WTC11 (cell line): Measurements from ENCODE around the gene STARD13. TPM values are rescaled to one million over a fixed set of nuclear protein-coding genes. Genes with fewer than 3 reads are reported as not detected.

ENCODE experiments used
- ATAC-seq: fragments of 200-7000 bp; cut with Tn5 transposase; 2 replicates; pipeline ENCODE4 v1.10.0; 2021; ENCODE audit warnings: mild to moderate bottlenecking, moderate library complexity
- CTCF ChIA-PET: fragments of 300-600 bp; sonication (Branson Sonifier 250); formaldehyde crosslinking; loops from one replicate; lab custom pipeline; 2021; ENCODE audit warnings: antibody characterized with exemption; lab: Charles Lee
- POLR2A ChIA-PET: fragments of 350-600 bp; sonication (Branson Sonifier 250); formaldehyde crosslinking; loops from one replicate; lab custom pipeline; 2021; ENCODE audit warnings: antibody characterized with exemption; lab: Charles Lee
- DNase-seq: peaks from one replicate; pipeline ENCODE4 v3.0.0; 2021; ENCODE audit warnings: low spot score
- H3K27ac Mint-ChIP-seq: 2 replicates; pipeline ENCODE4 v1.8.0; 2021; ENCODE audit warnings: mixed read lengths
- H3K27me3 Mint-ChIP-seq: 2 replicates; pipeline ENCODE4 v1.8.0; 2021; ENCODE audit warnings: low read depth, mild to moderate bottlenecking, moderate library complexity, mixed read lengths
- H3K36me3 Mint-ChIP-seq: 2 replicates; pipeline ENCODE4 v1.8.0; 2021; ENCODE audit warnings: mixed read lengths
- H3K4me1 Mint-ChIP-seq: 2 replicates; pipeline ENCODE4 v1.8.0; 2022; ENCODE audit warnings: mixed read lengths
- H3K4me3 Mint-ChIP-seq: 2 replicates; pipeline ENCODE4 v1.8.0; 2021; ENCODE audit warnings: mild to moderate bottlenecking, moderate library complexity, mixed read lengths
- H3K9me3 Mint-ChIP-seq: 2 replicates; pipeline ENCODE4 v1.8.0; 2021; ENCODE audit warnings: mixed read lengths
- CBFB ChIP-seq: sonication (generic); formaldehyde crosslinking; IDR thresholded peaks from 2 replicates; pipeline ENCODE4 v1.8.1; 2022; ENCODE audit warnings: mild to moderate bottlenecking, low read depth, missing genetic modification reagents
- EMX1 ChIP-seq: fragments of 250-450 bp; sonication (Bioruptor Pico); IDR thresholded peaks from 2 replicates; pipeline ENCODE4 v1.8.0; 2021; ENCODE audit warnings: mild to moderate bottlenecking
- ETV6 ChIP-seq: sonication (generic); formaldehyde crosslinking; IDR thresholded peaks from 2 replicates; pipeline ENCODE4 v1.8.1; 2022; ENCODE audit warnings: mild to moderate bottlenecking, missing genetic modification reagents
- FOXP1 ChIP-seq: sonication (generic); formaldehyde crosslinking; IDR thresholded peaks from 2 replicates; pipeline ENCODE4 v1.8.0; 2022; ENCODE audit warnings: missing genetic modification reagents, mild to moderate bottlenecking, moderate library complexity, borderline replicate concordance
- GABPB1 ChIP-seq: sonication (generic); formaldehyde crosslinking; IDR thresholded peaks from 2 replicates; pipeline ENCODE4 v1.8.1; 2023; ENCODE audit warnings: mild to moderate bottlenecking, missing genetic modification reagents
- GTF2I ChIP-seq: fragments of 250-450 bp; sonication (Bioruptor Pico); conservative IDR thresholded peaks from 2 replicates; pipeline ENCODE4 v1.4.0; 2021; ENCODE audit warnings: mild to moderate bottlenecking
- HMGA2 ChIP-seq: fragments of 250-450 bp; sonication (Bioruptor Pico); IDR thresholded peaks from 2 replicates; pipeline ENCODE4 v1.4.0; 2021; ENCODE audit warnings: mild to moderate bottlenecking, moderate library complexity
- JAZF1 ChIP-seq: fragments of 250-450 bp; sonication (Bioruptor Pico); IDR thresholded peaks from 2 replicates; pipeline ENCODE4 v1.9.0; 2021; ENCODE audit warnings: moderate library complexity, mild to moderate bottlenecking, inconsistent platforms
- JUN ChIP-seq: sonication (generic); formaldehyde crosslinking; IDR thresholded peaks from 2 replicates; pipeline ENCODE4 v1.8.0; 2023; ENCODE audit warnings: mild to moderate bottlenecking, missing genetic modification reagents
- SMAD3 ChIP-seq: sonication (generic); formaldehyde crosslinking; IDR thresholded peaks from 2 replicates; pipeline ENCODE4 v1.8.0; 2022; ENCODE audit warnings: missing genetic modification reagents, mild to moderate bottlenecking, borderline replicate concordance
- SOX15 ChIP-seq: fragments of 250-450 bp; sonication (Bioruptor Pico); IDR thresholded peaks from 2 replicates; pipeline ENCODE4 v1.9.0; 2021; ENCODE audit warnings: mild to moderate bottlenecking
- TCF7 ChIP-seq: sonication (generic); formaldehyde crosslinking; IDR thresholded peaks from 2 replicates; pipeline ENCODE4 v1.8.0; 2022; ENCODE audit warnings: mild to moderate bottlenecking, low read depth, missing genetic modification reagents, moderate library complexity
- ZNF232 ChIP-seq: sonication (generic); formaldehyde crosslinking; IDR thresholded peaks from 2 replicates; pipeline ENCODE4 v1.8.0; 2022; ENCODE audit warnings: mild to moderate bottlenecking, missing genetic modification reagents
- ZNF396 ChIP-seq: fragments of 250-450 bp; sonication (Bioruptor Pico); IDR thresholded peaks from 2 replicates; pipeline ENCODE4 v1.8.0; 2021; ENCODE audit warnings: mild to moderate bottlenecking, moderate library complexity, borderline replicate concordance
- total RNA-seq: library from RNA; stranded (reverse); gene quantifications from 3 replicates; pipeline ENCODE4 v1.2.3, GENCODE V29; 2021
- TF ChIP-seq, protein P1 (sequence below): sonication (generic); formaldehyde crosslinking; IDR thresholded peaks from 2 replicates; pipeline ENCODE4 v1.8.0; 2022; ENCODE audit warnings: mild to moderate bottlenecking, missing genetic modification reagents
- TF ChIP-seq, protein P2 (sequence below): fragments of 250-450 bp; sonication (Bioruptor Pico); conservative IDR thresholded peaks from 2 replicates; pipeline ENCODE4 v1.9.0; 2021; ENCODE audit warnings: mild to moderate bottlenecking
- TF ChIP-seq, protein P3 (sequence below): fragments of 250-450 bp; sonication (Bioruptor Pico); IDR thresholded peaks from 2 replicates; pipeline ENCODE4 v1.9.0; 2021; ENCODE audit warnings: mild to moderate bottlenecking, borderline replicate concordance
- TF ChIP-seq, protein P4 (sequence below): sonication (generic); formaldehyde crosslinking; IDR thresholded peaks from 2 replicates; pipeline ENCODE4 v1.8.1; 2023; ENCODE audit warnings: mild to moderate bottlenecking, missing genetic modification reagents, moderate library complexity
- TF ChIP-seq, protein P5 (sequence below): sonication (generic); formaldehyde crosslinking; conservative IDR thresholded peaks from 2 replicates; pipeline ENCODE4 v1.8.1; 2022; ENCODE audit warnings: mild to moderate bottlenecking, missing genetic modification reagents
- TF ChIP-seq, protein P6 (sequence below): sonication (generic); formaldehyde crosslinking; IDR thresholded peaks from 2 replicates; pipeline ENCODE4 v1.8.0; 2022; ENCODE audit warnings: mild to moderate bottlenecking, missing genetic modification reagents
- TF ChIP-seq, protein P7 (sequence below): sonication (generic); formaldehyde crosslinking; IDR thresholded peaks from 2 replicates; pipeline ENCODE4 v1.8.0; 2022; ENCODE audit warnings: missing genetic modification reagents

Gene STARD13
- total RNA-seq, 1 experiment from 2014 or later, result 4.4 TPM

DNA sequence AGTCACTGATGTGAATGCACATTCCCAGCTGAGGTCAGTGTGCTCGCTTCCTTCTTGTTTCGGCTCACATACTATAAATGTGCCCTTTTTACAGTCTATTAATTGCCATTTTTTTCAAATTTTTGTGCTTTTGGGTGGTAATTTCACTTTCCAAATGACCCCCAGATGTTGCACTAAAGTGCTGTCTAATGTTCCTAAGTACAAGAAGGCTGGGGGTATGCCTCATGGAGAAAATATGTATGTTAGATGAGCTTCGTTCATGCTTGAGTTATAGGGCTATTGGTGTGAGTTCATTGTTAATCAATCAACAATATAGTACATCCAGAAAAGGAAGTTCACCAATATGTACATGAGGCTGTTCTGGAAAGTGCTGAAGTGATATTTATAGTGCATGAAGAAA is 184.7 kb downstream of the STARD13 start:
- Mint-ChIP-seq H3K4me1 (no peaks in the 10 kb centered on the region), H3K4me3 (no peak overlapping the region), H3K27ac (no peak overlapping the region), H3K27me3 (no peaks in the 10 kb centered on the region), H3K9me3 (peaks cover 7% of the 10 kb centered on the region; the same call in 1 of the 2 replicates), H3K36me3 (no peaks in the 10 kb centered on the region)
- TF ChIP-seq SMAD3 (CRISPR knock-in tag), result no peak
- CTCF ChIA-PET, result no interaction called here
- POLR2A ChIA-PET, result no interaction called here
- ATAC-seq, result no peak
- DNase-seq, result no peak

DNA sequence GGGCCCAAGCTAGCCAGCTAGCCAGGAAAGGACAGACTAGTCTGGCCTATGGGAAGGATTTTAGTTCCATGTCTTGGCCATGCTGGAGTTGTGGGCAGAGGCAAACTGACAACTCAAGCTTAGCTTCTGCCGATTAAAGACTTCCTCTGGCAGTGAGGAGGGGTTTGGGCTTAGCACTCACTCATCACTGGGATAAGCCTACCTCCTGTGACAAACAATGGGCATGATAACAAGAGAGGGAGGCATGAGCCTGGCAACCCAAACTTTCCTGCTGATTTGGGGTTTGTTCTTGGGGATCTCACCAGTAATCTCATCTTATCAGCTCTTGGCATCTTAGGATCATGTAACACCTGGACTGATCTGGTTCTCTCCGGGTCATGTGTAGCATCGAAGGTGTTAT is 185.7 kb downstream of the STARD13 start:
- ChIA-PET CTCF (interaction anchor here (0.6 to 1.3 kb wide), 3 partner anchors 10 to 30 kb away, joined by 3 to 5 read pairs (median 4); no protein-coding TSS in a partner anchor), POLR2A (no interaction called here)
- no peaks in the 10 kb centered on the region for H3K36me3 Mint-ChIP-seq
- no peaks in the 10 kb centered on the region for H3K4me1 Mint-ChIP-seq
- no peak overlapping the region for H3K4me3 Mint-ChIP-seq
- TF ChIP-seq JUN (no peak), GTF2I (CRISPR knock-in tag) (no peak), GABPB1 (no peak), JAZF1 (no peak), ZNF396 (no peak), FOXP1 (CRISPR knock-in tag) (no peak), ETV6 (CRISPR knock-in tag) (no peak), CBFB (no peak), SOX15 (no peak), TCF7 (CRISPR knock-in tag) (no peak), ZNF232 (CRISPR knock-in tag) (no peak), EMX1 (no peak), HMGA2 (CRISPR knock-in tag) (no peak)
- TF ChIP-seq, protein P1, sequence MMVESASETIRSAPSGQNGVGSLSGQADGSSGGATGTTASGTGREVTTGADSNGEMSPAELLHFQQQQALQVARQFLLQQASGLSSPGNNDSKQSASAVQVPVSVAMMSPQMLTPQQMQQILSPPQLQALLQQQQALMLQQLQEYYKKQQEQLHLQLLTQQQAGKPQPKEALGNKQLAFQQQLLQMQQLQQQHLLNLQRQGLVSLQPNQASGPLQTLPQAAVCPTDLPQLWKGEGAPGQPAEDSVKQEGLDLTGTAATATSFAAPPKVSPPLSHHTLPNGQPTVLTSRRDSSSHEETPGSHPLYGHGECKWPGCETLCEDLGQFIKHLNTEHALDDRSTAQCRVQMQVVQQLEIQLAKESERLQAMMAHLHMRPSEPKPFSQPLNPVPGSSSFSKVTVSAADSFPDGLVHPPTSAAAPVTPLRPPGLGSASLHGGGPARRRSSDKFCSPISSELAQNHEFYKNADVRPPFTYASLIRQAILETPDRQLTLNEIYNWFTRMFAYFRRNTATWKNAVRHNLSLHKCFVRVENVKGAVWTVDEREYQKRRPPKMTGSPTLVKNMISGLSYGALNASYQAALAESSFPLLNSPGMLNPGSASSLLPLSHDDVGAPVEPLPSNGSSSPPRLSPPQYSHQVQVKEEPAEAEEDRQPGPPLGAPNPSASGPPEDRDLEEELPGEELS, result no peak
- TF ChIP-seq, protein P2, sequence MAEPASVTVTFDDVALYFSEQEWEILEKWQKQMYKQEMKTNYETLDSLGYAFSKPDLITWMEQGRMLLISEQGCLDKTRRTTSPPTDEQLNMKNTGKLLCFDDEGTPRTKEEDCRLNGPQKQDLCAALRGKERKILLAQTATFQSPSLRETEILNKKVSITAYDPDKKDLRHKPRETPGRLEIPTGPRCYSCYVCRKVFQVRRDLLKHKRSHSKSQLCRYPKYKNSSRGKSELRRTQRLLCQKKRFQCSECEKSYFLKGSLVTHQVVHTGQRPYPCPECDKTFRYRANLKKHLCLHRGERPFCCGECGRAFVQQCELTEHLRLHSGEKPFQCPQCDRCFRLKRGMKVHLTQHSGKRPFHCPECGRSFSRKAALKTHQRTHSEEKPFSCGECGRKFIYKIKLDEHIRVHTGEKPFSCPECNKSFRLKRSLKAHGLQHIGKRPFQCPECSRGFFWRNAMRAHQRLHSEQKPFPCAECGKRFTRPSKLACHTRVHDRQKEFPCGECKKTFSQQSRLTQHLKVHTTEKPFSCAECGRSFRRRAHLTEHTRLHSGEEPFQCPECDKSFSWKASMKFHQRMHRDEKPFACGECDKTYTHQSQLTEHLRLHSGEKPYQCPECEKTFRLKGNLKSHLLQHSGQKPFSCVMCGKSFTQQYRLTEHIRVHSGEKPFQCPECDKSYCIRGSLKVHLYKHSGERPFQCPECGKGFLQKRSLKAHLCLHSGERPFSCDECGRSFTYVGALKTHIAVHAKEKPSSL, result no peak
- TF ChIP-seq, protein P3, sequence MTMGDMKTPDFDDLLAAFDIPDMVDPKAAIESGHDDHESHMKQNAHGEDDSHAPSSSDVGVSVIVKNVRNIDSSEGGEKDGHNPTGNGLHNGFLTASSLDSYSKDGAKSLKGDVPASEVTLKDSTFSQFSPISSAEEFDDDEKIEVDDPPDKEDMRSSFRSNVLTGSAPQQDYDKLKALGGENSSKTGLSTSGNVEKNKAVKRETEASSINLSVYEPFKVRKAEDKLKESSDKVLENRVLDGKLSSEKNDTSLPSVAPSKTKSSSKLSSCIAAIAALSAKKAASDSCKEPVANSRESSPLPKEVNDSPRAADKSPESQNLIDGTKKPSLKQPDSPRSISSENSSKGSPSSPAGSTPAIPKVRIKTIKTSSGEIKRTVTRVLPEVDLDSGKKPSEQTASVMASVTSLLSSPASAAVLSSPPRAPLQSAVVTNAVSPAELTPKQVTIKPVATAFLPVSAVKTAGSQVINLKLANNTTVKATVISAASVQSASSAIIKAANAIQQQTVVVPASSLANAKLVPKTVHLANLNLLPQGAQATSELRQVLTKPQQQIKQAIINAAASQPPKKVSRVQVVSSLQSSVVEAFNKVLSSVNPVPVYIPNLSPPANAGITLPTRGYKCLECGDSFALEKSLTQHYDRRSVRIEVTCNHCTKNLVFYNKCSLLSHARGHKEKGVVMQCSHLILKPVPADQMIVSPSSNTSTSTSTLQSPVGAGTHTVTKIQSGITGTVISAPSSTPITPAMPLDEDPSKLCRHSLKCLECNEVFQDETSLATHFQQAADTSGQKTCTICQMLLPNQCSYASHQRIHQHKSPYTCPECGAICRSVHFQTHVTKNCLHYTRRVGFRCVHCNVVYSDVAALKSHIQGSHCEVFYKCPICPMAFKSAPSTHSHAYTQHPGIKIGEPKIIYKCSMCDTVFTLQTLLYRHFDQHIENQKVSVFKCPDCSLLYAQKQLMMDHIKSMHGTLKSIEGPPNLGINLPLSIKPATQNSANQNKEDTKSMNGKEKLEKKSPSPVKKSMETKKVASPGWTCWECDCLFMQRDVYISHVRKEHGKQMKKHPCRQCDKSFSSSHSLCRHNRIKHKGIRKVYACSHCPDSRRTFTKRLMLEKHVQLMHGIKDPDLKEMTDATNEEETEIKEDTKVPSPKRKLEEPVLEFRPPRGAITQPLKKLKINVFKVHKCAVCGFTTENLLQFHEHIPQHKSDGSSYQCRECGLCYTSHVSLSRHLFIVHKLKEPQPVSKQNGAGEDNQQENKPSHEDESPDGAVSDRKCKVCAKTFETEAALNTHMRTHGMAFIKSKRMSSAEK (CRISPR knock-in tag), result no peak
- TF ChIP-seq, protein P4, sequence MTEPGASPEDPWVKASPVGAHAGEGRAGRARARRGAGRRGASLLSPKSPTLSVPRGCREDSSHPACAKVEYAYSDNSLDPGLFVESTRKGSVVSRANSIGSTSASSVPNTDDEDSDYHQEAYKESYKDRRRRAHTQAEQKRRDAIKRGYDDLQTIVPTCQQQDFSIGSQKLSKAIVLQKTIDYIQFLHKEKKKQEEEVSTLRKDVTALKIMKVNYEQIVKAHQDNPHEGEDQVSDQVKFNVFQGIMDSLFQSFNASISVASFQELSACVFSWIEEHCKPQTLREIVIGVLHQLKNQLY (CRISPR knock-in tag), result no peak
- TF ChIP-seq, protein P5, sequence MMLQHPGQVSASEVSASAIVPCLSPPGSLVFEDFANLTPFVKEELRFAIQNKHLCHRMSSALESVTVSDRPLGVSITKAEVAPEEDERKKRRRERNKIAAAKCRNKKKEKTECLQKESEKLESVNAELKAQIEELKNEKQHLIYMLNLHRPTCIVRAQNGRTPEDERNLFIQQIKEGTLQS (CRISPR knock-in tag), result no peak
- TF ChIP-seq, protein P6, sequence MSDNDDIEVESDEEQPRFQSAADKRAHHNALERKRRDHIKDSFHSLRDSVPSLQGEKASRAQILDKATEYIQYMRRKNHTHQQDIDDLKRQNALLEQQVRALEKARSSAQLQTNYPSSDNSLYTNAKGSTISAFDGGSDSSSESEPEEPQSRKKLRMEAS (CRISPR knock-in tag), result no peak
- TF ChIP-seq, protein P7, sequence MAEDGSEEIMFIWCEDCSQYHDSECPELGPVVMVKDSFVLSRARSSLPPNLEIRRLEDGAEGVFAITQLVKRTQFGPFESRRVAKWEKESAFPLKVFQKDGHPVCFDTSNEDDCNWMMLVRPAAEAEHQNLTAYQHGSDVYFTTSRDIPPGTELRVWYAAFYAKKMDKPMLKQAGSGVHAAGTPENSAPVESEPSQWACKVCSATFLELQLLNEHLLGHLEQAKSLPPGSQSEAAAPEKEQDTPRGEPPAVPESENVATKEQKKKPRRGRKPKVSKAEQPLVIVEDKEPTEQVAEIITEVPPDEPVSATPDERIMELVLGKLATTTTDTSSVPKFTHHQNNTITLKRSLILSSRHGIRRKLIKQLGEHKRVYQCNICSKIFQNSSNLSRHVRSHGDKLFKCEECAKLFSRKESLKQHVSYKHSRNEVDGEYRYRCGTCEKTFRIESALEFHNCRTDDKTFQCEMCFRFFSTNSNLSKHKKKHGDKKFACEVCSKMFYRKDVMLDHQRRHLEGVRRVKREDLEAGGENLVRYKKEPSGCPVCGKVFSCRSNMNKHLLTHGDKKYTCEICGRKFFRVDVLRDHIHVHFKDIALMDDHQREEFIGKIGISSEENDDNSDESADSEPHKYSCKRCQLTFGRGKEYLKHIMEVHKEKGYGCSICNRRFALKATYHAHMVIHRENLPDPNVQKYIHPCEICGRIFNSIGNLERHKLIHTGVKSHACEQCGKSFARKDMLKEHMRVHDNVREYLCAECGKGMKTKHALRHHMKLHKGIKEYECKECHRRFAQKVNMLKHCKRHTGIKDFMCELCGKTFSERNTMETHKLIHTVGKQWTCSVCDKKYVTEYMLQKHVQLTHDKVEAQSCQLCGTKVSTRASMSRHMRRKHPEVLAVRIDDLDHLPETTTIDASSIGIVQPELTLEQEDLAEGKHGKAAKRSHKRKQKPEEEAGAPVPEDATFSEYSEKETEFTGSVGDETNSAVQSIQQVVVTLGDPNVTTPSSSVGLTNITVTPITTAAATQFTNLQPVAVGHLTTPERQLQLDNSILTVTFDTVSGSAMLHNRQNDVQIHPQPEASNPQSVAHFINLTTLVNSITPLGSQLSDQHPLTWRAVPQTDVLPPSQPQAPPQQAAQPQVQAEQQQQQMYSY (CRISPR knock-in tag), result no peak
- DNase-seq, result no peak
- no peak for ATAC-seq
- H3K27me3 Mint-ChIP-seq, result no peaks in the 10 kb centered on the region
- H3K27ac Mint-ChIP-seq, result no peak overlapping the region
- H3K9me3 Mint-ChIP-seq, result peaks cover 7% of the 10 kb centered on the region; the same call in 1 of the 2 replicates
